BJ (cell line): Measurements from ENCODE around the gene FAM174C. TPM values are rescaled to one million over a fixed set of nuclear protein-coding genes. Genes with fewer than 3 reads are reported as not detected.

Experiments used
- CTCF ChIA-PET: fragments of 350-600 bp; formaldehyde crosslinking; extraction: SDS; loops from one replicate; lab custom pipeline; 2021; ENCODE audit warnings: antibody characterized with exemption, inconsistent platforms; lab: Yijun Ruan, JAX
- POLR2A ChIA-PET: fragments of 300-600 bp; sonication (Branson Sonifier 250); formaldehyde crosslinking; extraction: SDS; loops from one replicate; lab custom pipeline; 2021; ENCODE audit warnings: antibody characterized with exemption; lab: Charles Lee
- DNase-seq: peaks from one replicate; pipeline ENCODE4 v3.0.0-alpha.2; 2011; ENCODE audit warnings: low read depth
- H3K27me3 ChIP-seq: 2 replicates; pipeline ENCODE4 v1.6.0; 2011; ENCODE audit warnings: low read length; ENCODE audit not compliant: control insufficient read depth, insufficient read depth
- H3K36me3 ChIP-seq: 2 replicates; pipeline ENCODE4 v1.5.1; 2011; ENCODE audit warnings: low read length; ENCODE audit not compliant: control insufficient read depth, insufficient read depth
- H3K4me3 ChIP-seq: 2 replicates; pipeline ENCODE4 v1.5.1; 2011; ENCODE audit warnings: low read depth, mild to moderate bottlenecking, control low read depth, low read length
- CTCF ChIP-seq: IDR thresholded peaks from 2 replicates; pipeline ENCODE4 v1.5.1; 2011; ENCODE audit warnings: low read depth, mild to moderate bottlenecking, control low read depth, inconsistent platforms, low read length, moderate library complexity; ENCODE audit not compliant: insufficient read depth
- polyA plus RNA-seq: library from polyadenylated mRNA; depleted of rRNA; stranded (reverse); fragments of >200 nt; gene quantifications from 2 replicates; pipeline ENCODE4 v1.2.3, GENCODE V29; 2011

FAM174C gene
- polyA plus RNA-seq, 1 experiment: 37.5 TPM

- ChIA-PET POLR2A (no interaction called here), CTCF (no interaction called here)
- H3K27me3 ChIP-seq: peaks cover 11% of the 10 kb centered on the region
- peaks cover 6% of the 10 kb centered on the region for H3K36me3 ChIP-seq
- H3K4me3 ChIP-seq: no peak overlapping the region
- TF ChIP-seq CTCF: no peak
- no peak for DNase-seq
Measured at GRCh38 chr19:1281569-1282287, 6.4 kb downstream of the FAM174C start.

DNA sequence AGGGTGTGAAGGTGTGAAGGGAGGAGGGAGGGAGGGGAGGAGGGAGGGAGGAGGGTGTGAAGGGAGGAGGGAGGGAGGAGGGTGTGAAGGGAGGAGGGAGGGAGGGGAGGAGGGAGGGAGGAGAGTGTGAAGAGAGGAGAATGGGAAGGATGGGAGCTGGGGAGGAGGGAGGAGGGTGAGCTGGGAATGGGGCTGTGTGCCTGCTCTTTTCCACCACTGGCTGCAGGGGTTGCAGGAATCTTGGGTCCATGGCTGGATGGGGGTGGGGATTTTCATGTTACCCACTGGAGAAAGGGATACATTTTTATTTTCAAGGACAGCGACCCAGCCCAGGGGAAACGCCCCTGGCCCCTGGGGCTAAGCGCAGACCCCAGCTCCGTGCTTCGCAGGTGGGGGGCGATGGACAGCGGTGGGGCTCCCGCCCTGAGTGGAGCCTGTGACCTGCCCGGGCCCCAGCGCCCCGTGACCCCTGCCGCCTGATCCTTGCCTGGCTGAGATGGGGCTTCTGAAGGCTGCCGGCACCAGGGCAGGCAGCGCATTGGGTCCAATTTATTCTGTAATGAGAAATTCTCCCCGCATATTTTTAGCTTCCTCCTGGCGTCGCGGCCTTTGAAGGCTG is 7.4 kb downstream of the FAM174C start:
- DNase-seq: no peak
- H3K36me3 ChIP-seq: peaks cover 6% of the 10 kb centered on the region
- TF ChIP-seq CTCF: no peak
- ChIA-PET CTCF (interaction anchor here (1.5 kb wide), 1 partner anchor 14 kb away, joined by 3 read pairs; no protein-coding TSS in a partner anchor), POLR2A (no interaction called here)
- peaks cover 19% of the 10 kb centered on the region for H3K27me3 ChIP-seq
- no peak overlapping the region for H3K4me3 ChIP-seq

- peaks cover 6% of the 10 kb centered on the region for H3K36me3 ChIP-seq
- no peak for TF ChIP-seq CTCF
- POLR2A ChIA-PET: no interaction called here
- H3K27me3 ChIP-seq: peaks cover 22% of the 10 kb centered on the region
- DNase-seq: no peak
- H3K4me3 ChIP-seq: no peak overlapping the region
- CTCF ChIA-PET: interaction anchor here (0.9 to 1.5 kb wide), 2 partner anchors 15 to 122 kb away, joined by 3 read pairs; no protein-coding TSS in a partner anchor
Measured at GRCh38 chr19:1283207-1283916, 8.0 kb downstream of the FAM174C start.

GRCh38 chr19:1283917-1284292 is 8.6 kb downstream of the FAM174C start:
- no peak for DNase-seq
- Histone ChIP-seq H3K36me3 (peaks cover 3% of the 10 kb centered on the region), H3K27me3 (peaks cover 22% of the 10 kb centered on the region), H3K4me3 (no peak overlapping the region)
- ChIA-PET CTCF (interaction anchor here (0.9 to 1.5 kb wide), 2 partner anchors 15 to 121 kb away, joined by 3 read pairs; no protein-coding TSS in a partner anchor), POLR2A (no interaction called here)
- TF ChIP-seq CTCF: no peak
